IMR-90 (cell line): ENCODE measurements around the gene CCDC12. TPM values are rescaled to one million over a fixed set of nuclear protein-coding genes. Genes with fewer than 3 reads are reported as not detected.

ENCODE experiments used
- ATAC-seq: fragments of 200-7000 bp; cut with Tn5 transposase; 2 replicates; pipeline ENCODE4 v1.9.1; 2020; ENCODE audit warnings: low read depth, mild to moderate bottlenecking, moderate library complexity
- BruUV-seq: library from RNA; stranded (reverse); fragments of 400-500 nt; replicated peaks from 2 replicates; lab custom pipeline; 2021; lab: Mats Ljungman, UMichigan
- CTCF ChIA-PET: fragments of 300-600 bp; formaldehyde crosslinking; extraction: SDS; loops from one replicate; lab custom pipeline; 2021; ENCODE audit warnings: antibody characterized with exemption; lab: Yijun Ruan, JAX
- POLR2A ChIA-PET: fragments of 300-600 bp; sonication (Branson Sonifier 250); formaldehyde crosslinking; loops from one replicate; lab custom pipeline; 2022; ENCODE audit warnings: antibody characterized with exemption; ENCODE audit not compliant: unreplicated experiment; lab: Charles Lee
- DNase-seq: peaks from one replicate; pipeline ENCODE4 v3.0.0; 2013
- H2AFZ ChIP-seq: replicated peaks from 2 replicates; pipeline ENCODE3; 2013; ENCODE audit warnings: low read length, mild to moderate bottlenecking; ENCODE audit not compliant: poor library complexity
- H2AK5ac ChIP-seq: 2 replicates; pipeline ENCODE4 v1.6.1; 2013; ENCODE audit warnings: low read depth, low read length, inconsistent platforms
- H2AK9ac ChIP-seq: replicated peaks from 2 replicates; pipeline ENCODE3; 2013; ENCODE audit warnings: mild to moderate bottlenecking, low read depth, low read length, moderate library complexity; ENCODE audit not compliant: poor library complexity
- H2BK120ac ChIP-seq: 2 replicates; pipeline ENCODE4 v1.6.1; 2013; ENCODE audit warnings: low read depth, low read length, inconsistent platforms
- H2BK15ac ChIP-seq: 3 replicates; pipeline ENCODE4 v1.6.1; 2013; ENCODE audit warnings: low read depth, low read length, inconsistent platforms
- H2BK20ac ChIP-seq: 2 replicates; pipeline ENCODE4 v1.6.1; 2013; ENCODE audit warnings: low read depth, mild to moderate bottlenecking, inconsistent platforms, low read length, moderate library complexity
- H2BK5ac ChIP-seq: 2 replicates; pipeline ENCODE4 v1.6.1; 2013; ENCODE audit warnings: mild to moderate bottlenecking, low read depth, low read length, inconsistent platforms; ENCODE audit not compliant: poor library complexity, severe bottlenecking
- H3K14ac ChIP-seq: replicated peaks from 2 replicates; pipeline ENCODE4 v1.6.1; 2013; ENCODE audit warnings: low read depth, low read length, inconsistent platforms
- H3K18ac ChIP-seq: 2 replicates; pipeline ENCODE4 v1.6.1; 2013; ENCODE audit warnings: low read depth, low read length, control low read depth
- H3K23ac ChIP-seq: 2 replicates; pipeline ENCODE4 v1.6.1; 2013; ENCODE audit warnings: low read depth, low read length, inconsistent platforms
- H3K27ac ChIP-seq: 2 replicates; pipeline ENCODE4 v1.5.1; 2013; ENCODE audit warnings: mild to moderate bottlenecking, control low read depth, low read length; ENCODE audit not compliant: insufficient read depth
- H3K27me3 ChIP-seq: 2 replicates; pipeline ENCODE4 v1.6.1; 2013; ENCODE audit warnings: low read length; ENCODE audit not compliant: control insufficient read depth, insufficient read depth
- H3K36me3 ChIP-seq: 2 replicates; pipeline ENCODE4 v1.6.1; 2013; ENCODE audit warnings: low read length, mixed read lengths; ENCODE audit not compliant: control insufficient read depth, insufficient read depth
- H3K4ac ChIP-seq: 2 replicates; pipeline ENCODE4 v1.6.1; 2013; ENCODE audit warnings: low read depth, low read length, inconsistent platforms
- H3K4me1 ChIP-seq: 2 replicates; pipeline ENCODE4 v1.6.1; 2013; ENCODE audit warnings: low read length, mixed read lengths; ENCODE audit not compliant: control insufficient read depth, insufficient read depth
- H3K4me2 ChIP-seq: 2 replicates; pipeline ENCODE4 v1.6.1; 2013; ENCODE audit warnings: low read depth, mild to moderate bottlenecking, control low read depth, low read length, moderate library complexity
- H3K4me3 ChIP-seq: 2 replicates; pipeline ENCODE4 v1.5.1; 2013; ENCODE audit warnings: low read depth, mild to moderate bottlenecking, control low read depth, low read length, moderate library complexity; ENCODE audit not compliant: insufficient read depth
- H3K56ac ChIP-seq: 2 replicates; pipeline ENCODE4 v1.6.1; 2013; ENCODE audit warnings: low read length, inconsistent platforms; ENCODE audit not compliant: insufficient read depth; ENCODE audit errors: extremely low read depth
- H3K79me1 ChIP-seq, 2 experiments: 2 replicates each; pipeline ENCODE4 v1.6.1; 2013; ENCODE audit warnings: low read length in 2 of 2, inconsistent platforms in 1 of 2, low read depth in 1 of 2
- H3K9ac ChIP-seq: 2 replicates; pipeline ENCODE4 v1.6.1; 2013; ENCODE audit warnings: low read depth, low read length, control low read depth
- H3K9me1 ChIP-seq: 2 replicates; pipeline ENCODE4 v1.6.1; 2013; ENCODE audit warnings: low read length, inconsistent platforms; ENCODE audit not compliant: insufficient read depth
- H3K9me3 ChIP-seq: 2 replicates; pipeline ENCODE4 v1.6.1; 2013; ENCODE audit warnings: low read length; ENCODE audit not compliant: control insufficient read depth, insufficient read depth
- H4K20me1 ChIP-seq: 2 replicates; pipeline ENCODE4 v1.6.1; 2013; ENCODE audit warnings: low read length, inconsistent platforms; ENCODE audit not compliant: insufficient read depth
- H4K5ac ChIP-seq: 2 replicates; pipeline ENCODE4 v1.6.1; 2013; ENCODE audit warnings: mild to moderate bottlenecking, low read depth, low read length, control low read depth
- H4K8ac ChIP-seq, 2 experiments: 2 replicates each; pipeline ENCODE4 v1.6.1; 2013; ENCODE audit warnings: low read depth in 2 of 2, low read length in 2 of 2, control low read depth in 1 of 2, inconsistent platforms in 1 of 2
- H4K91ac ChIP-seq: 2 replicates; pipeline ENCODE4 v1.6.1; 2013; ENCODE audit warnings: low read depth, low read length, inconsistent platforms; ENCODE audit not compliant: insufficient read depth
- BHLHE40 ChIP-seq: fragments of 150-350 bp; IDR thresholded peaks from 2 replicates; pipeline ENCODE4 v1.6.1; 2016; ENCODE audit warnings: mild to moderate bottlenecking, low read depth, low read length
- CEBPB ChIP-seq: IDR thresholded peaks from 2 replicates; pipeline ENCODE4 v1.6.1; 2012; ENCODE audit warnings: low read depth, low read length, improper control_type of control experiment
- CHD1 ChIP-seq: IDR thresholded peaks from 2 replicates; pipeline ENCODE4 v1.6.1; 2012; ENCODE audit warnings: low read depth, low read length, improper control_type of control experiment
- FOS ChIP-seq: fragments of 150-350 bp; IDR thresholded peaks from 2 replicates; pipeline ENCODE4 v1.6.1; 2016; ENCODE audit warnings: low read depth, low read length
- MAFK ChIP-seq: IDR thresholded peaks from 2 replicates; pipeline ENCODE4 v1.6.1; 2012; ENCODE audit warnings: low read depth, low read length, improper control_type of control experiment
- MAZ ChIP-seq: IDR thresholded peaks from 2 replicates; pipeline ENCODE4 v1.6.1; 2012; ENCODE audit warnings: low read depth, mild to moderate bottlenecking, low read length, improper control_type of control experiment, moderate library complexity, borderline replicate concordance
- NFE2L2 ChIP-seq: fragments of 150-350 bp; IDR thresholded peaks from 2 replicates; pipeline ENCODE4 v1.6.1; 2016; ENCODE audit warnings: low read depth, mild to moderate bottlenecking, low read length
- POLR2A ChIP-seq: IDR thresholded peaks from 2 replicates; pipeline ENCODE4 v1.6.1; 2012; ENCODE audit warnings: mild to moderate bottlenecking, low read depth, low read length
- RCOR1 ChIP-seq: IDR thresholded peaks from 2 replicates; pipeline ENCODE4 v1.6.1; 2012; ENCODE audit warnings: mild to moderate bottlenecking, low read length, improper control_type of control experiment; ENCODE audit not compliant: insufficient replicate concordance
- RFX5 ChIP-seq: IDR thresholded peaks from 2 replicates; pipeline ENCODE4 v1.8.0; 2012; ENCODE audit warnings: low read depth, mild to moderate bottlenecking, low read length, moderate library complexity
- USF2 ChIP-seq: fragments of 150-350 bp; IDR thresholded peaks from 2 replicates; pipeline ENCODE4 v1.6.1; 2017; ENCODE audit warnings: mild to moderate bottlenecking, antibody characterized with exemption, low read length, low read depth
- WGBS, 2 experiments: methylation state at CpG; one replicate each; pipeline versions ENCODE4 v1.1.5 to v1.1.7; 2013; ENCODE audit warnings: missing lambda C conversion rate in 2 of 2; ENCODE audit not compliant: insufficient read length in 1 of 2; ENCODE audit errors: extremely low coverage in 2 of 2; 5-methylcytosine and 5-hydroxymethylcytosine counted together
- dilution Hi-C: fragments of 300-500 bp; cut with HindIII; formaldehyde crosslinking; loops from one replicate; pipeline ENCODE4 v1.14.3; 2018; ENCODE audit warnings: low sequenced_read_pairs; ENCODE audit not compliant: unreplicated experiment
- in situ Hi-C: fragments of 300-500 bp; cut with MboI; formaldehyde crosslinking; loops from 3 replicates; pipeline ENCODE4 v1.14.3; 2019; ENCODE audit warnings: low sequenced_read_pairs, inconsistent platforms, mixed read lengths
- intact Hi-C: fragments of 100-400 bp; cut with micrococcal nuclease; formaldehyde crosslinking; loops from 2 replicates; pipeline ENCODE4 v1.10.0; 2022
- polyA plus RNA-seq, 3 experiments: library from polyadenylated mRNA; depleted of rRNA; stranded (reverse); fragments of >200 nt; gene quantifications; 2 replicates each; pipeline ENCODE4 v1.2.3, GENCODE V29; 2012; ENCODE audit warnings: low replicate concordance in 1 of 3
- total RNA-seq: library from RNA; depleted of rRNA; stranded (reverse); fragments of >200 nt; gene quantifications from 2 replicates; pipeline ENCODE4 v1.2.3, GENCODE V29; 2012

Gene CCDC12
- total and polyA plus RNA-seq, 2 of the 4 experiments (the other 2 are of a cell fraction): 15.2 to 35.1 TPM

- BruUV-seq: no TSS peak
- in situ Hi-C loops (no loop called here), intact Hi-C loops (no loop called here)
Observed at GRCh38 chr3:47006145-47006651, 29.7 kb upstream of the CCDC12 start.

More at GRCh38 chr3:47006145-47006651, 29.7 kb upstream of the CCDC12 start:
- Histone ChIP-seq H3K9me3 (no peaks in the 10 kb centered on the region), H2BK5ac (no peak overlapping the region), H4K91ac (no peak overlapping the region), H3K27me3 (no peaks in the 10 kb centered on the region), H2AFZ (no peak overlapping the region), H3K18ac (no peak overlapping the region), H3K4me3 (no peak overlapping the region), H4K8ac (no peak overlapping the region), H3K4me2 (no peak overlapping the region), H2BK20ac (no peak overlapping the region), H3K27ac (no peak overlapping the region), H3K9ac (no peak overlapping the region), H4K20me1 (no peaks in the 10 kb centered on the region; the same call in 1 of the 2 replicates), H2BK120ac (no peak overlapping the region), H3K36me3 (peaks cover 6% of the 10 kb centered on the region; the same call in 1 of the 2 replicates), H2AK9ac (no peak overlapping the region), H3K9me1 (peaks cover 12% of the 10 kb centered on the region), H3K4ac (no peak overlapping the region), H3K79me1 (peaks cover 0 to 8% of the 10 kb centered on the region in 2 experiments; a peak in 1 of 4 replicates), H3K23ac (no peak overlapping the region), H3K14ac (no peak overlapping the region), H4K5ac (no peak overlapping the region), H3K56ac (no peak overlapping the region), H2BK15ac (no peak overlapping the region), H2AK5ac (no peak overlapping the region), H3K4me1 (peaks cover 8% of the 10 kb centered on the region)
- ATAC-seq: no peak
- CTCF ChIA-PET: no interaction called here
- dilution Hi-C loops: no loop called here
- 60% methylated on average over 1 of the region's 9 CpGs; no CpG with 5 or more reads in 1 of the 2 experiments for WGBS, 2 experiments
- TF ChIP-seq RFX5 (no peak), MAFK (no peak), USF2 (no peak), MAZ (no peak), CHD1 (no peak), POLR2A (no peak), FOS (no peak), RCOR1 (no peak), BHLHE40 (no peak), CEBPB (no peak), NFE2L2 (no peak)
- DNase-seq: no peak
- POLR2A ChIA-PET: no interaction called here
